Fibroblast of pulmonary artery (primary cell): ENCODE results near the gene TCOF1.

Source experiments
- DNase-seq: peaks from one replicate; pipeline ENCODE4 v3.0.0-alpha.2; 2010; ENCODE audit warnings: low read depth
- H3K4me3 ChIP-seq: replicated peaks from 2 replicates; pipeline ENCODE4 v1.5.1; 2011; ENCODE audit warnings: low read depth, mild to moderate bottlenecking, control low read depth, low read length, moderate library complexity
- TF ChIP-seq, protein P1 (sequence below): IDR thresholded peaks from 2 replicates; pipeline ENCODE4 v1.5.1; 2011; ENCODE audit warnings: mild to moderate bottlenecking, control low read depth, low read length, inconsistent platforms; ENCODE audit errors: missing control alignments

Gene TCOF1

DNA sequence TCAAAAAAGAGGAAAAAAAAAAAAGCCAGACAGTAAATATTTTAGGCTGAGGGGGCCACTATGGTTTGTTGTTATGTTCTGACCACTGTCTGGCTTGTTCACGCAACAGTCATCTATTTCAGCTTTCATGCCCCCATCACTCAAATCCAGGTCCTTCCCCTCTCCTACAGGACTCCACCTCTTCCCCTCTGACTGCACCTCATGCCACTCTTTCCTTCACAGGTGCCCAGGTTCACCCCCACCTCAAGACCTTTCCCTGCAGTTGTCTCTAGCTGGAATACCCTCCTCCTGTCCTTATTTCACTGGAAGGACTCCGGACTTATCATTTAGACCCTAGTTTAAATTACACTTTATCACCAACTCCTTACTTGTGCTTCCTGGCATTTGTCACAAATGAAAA lies 88.6 kb downstream of the TCOF1 start:
- DNase-seq = no peak
- no peak overlapping the region for H3K4me3 ChIP-seq
- TF ChIP-seq, protein P1, sequence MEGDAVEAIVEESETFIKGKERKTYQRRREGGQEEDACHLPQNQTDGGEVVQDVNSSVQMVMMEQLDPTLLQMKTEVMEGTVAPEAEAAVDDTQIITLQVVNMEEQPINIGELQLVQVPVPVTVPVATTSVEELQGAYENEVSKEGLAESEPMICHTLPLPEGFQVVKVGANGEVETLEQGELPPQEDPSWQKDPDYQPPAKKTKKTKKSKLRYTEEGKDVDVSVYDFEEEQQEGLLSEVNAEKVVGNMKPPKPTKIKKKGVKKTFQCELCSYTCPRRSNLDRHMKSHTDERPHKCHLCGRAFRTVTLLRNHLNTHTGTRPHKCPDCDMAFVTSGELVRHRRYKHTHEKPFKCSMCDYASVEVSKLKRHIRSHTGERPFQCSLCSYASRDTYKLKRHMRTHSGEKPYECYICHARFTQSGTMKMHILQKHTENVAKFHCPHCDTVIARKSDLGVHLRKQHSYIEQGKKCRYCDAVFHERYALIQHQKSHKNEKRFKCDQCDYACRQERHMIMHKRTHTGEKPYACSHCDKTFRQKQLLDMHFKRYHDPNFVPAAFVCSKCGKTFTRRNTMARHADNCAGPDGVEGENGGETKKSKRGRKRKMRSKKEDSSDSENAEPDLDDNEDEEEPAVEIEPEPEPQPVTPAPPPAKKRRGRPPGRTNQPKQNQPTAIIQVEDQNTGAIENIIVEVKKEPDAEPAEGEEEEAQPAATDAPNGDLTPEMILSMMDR = no peak

DNA sequence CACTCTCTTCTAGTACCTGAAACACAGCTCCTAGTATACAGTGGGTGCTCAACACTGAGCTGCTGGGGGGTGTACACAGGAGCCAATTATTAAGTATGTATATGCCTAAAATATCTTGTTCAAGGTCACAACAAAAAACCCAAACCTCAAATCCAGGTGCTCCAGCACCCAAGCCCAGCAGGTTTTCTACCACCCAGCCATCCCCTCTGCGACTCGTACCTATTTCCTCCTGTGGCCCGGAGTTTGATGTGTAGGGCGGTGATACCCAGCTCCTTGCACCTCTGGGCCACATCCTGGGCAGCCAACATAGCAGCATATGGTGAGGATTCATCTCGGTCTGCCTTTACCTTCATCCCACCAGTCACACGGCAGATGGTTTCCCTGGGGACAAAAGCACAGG lies 89.1 kb downstream of the TCOF1 start:
- TF ChIP-seq, protein P1 = no peak
- no peak for DNase-seq
- no peak overlapping the region for H3K4me3 ChIP-seq

DNA sequence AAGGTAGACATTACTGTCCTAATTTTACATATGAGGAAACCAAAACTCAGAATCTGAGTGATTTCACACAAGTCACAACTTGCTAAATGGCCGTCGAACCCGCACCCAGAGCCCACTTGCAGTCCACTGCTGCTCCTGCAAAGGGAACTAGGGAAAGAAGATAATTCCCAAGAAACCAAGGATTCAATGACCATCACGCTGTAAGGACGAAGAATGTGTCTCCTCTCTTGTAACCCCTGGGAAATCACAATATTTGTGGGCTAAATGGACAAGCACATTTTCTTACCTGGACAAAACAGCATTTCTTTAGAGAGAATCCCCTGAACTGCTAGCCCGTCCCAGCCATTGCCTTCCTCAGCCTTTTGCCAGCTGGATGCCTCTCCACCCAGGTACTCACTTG lies 89.7 kb downstream of the TCOF1 start:
- TF ChIP-seq, protein P1 = no peak
- H3K4me3 ChIP-seq = no peak overlapping the region
- no peak for DNase-seq

DNA sequence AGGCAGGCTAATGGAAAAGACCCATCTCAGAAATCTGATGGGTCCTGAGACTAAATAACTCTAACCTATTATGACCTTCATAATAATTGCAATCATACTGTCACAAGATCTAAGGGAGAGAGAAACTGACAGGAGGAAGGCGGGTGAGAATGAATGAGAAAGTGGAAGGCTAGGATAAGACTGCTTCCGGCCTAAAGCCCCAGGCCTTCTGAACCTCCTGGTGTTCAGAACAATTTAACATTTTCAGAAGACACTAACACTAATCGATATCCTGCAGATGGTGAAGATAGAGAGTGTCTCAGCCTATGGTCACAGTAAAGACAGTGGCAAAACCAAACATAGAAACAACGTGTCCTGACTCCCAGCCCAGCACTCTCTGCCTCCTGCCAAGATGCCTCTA lies 90.8 kb downstream of the TCOF1 start:
- H3K4me3 ChIP-seq = peak overlapping the region; percentile 96
- DNase-seq = no peak
- TF ChIP-seq, protein P1 = no peak

DNA sequence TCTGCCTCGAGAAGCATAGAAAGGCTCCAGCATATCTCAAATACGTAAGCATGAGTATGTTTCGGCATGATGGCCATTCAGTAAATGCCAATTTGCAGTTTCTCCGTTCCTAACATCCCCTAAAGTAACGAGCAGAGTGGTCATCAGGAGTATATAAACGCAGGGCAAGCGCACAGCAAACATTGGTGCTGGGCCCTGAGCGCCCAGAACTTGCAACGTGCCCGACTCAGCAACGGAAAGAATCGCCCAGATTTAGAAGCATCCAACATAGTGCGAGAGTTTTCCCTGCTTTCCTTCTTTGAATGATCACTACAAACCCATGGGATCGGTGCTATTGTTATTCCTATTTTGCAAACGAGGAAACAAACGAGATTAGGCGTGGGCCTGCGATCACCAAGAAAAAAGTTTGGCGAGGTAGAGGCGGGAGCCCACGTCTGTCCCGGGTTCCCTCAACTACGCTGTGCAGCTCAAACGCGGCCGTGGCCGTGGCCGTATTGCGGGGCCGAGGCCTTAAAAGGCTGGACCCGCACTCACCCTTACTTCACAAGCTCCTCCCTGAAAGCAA lies 91.5 kb downstream of the TCOF1 start:
- H3K4me3 ChIP-seq = peak overlapping the region; percentile 96
- DNase-seq = no peak
- TF ChIP-seq, protein P1 = no peak
